ENCODE data around the gene ZBTB20.

Gene ZBTB20

GRCh38 chr3:114484919-114485318 is 662.2 kb downstream of the ZBTB20 start:
- Mint-ChIP-seq H3K27me3 (no peaks in the 10 kb centered on the region), H3K9me3 (no peaks in the 10 kb centered on the region), H3K27ac (ENCODE audit: low read depth) (no peak overlapping the region), H3K4me1 (peaks cover 14% of the 10 kb centered on the region), H3K4me3 (no peak overlapping the region), H3K36me3 (ENCODE audit: insufficient read depth) (no peaks in the 10 kb centered on the region)
- DNase-seq (ENCODE audit: low spot score in 2 of 2), result no peak
- ATAC-seq (replicated peaks; ENCODE audit: extremely low read depth, poor library complexity, severe bottlenecking), result no peak

- H3K36me3 Mint-ChIP-seq (ENCODE audit: insufficient read depth), result no peaks in the 10 kb centered on the region
- no peaks in the 10 kb centered on the region for H3K9me3 Mint-ChIP-seq
- no peak overlapping the region for H3K27ac Mint-ChIP-seq (ENCODE audit: low read depth)
These were observed 666.0 kb downstream of the ZBTB20 start for GRCh38 chr3:114481113-114481512.

GRCh38 chr3:114480442-114480841 is 666.6 kb downstream of the ZBTB20 start:
- H3K9me3 Mint-ChIP-seq, result no peaks in the 10 kb centered on the region
- H3K4me3 Mint-ChIP-seq, result no peak overlapping the region
- H3K27ac Mint-ChIP-seq (ENCODE audit: low read depth), result no peak overlapping the region
- ATAC-seq (replicated peaks; ENCODE audit: extremely low read depth, poor library complexity, severe bottlenecking) (no peak), DNase-seq (ENCODE audit: low spot score in 2 of 2) (no peak)
- peaks cover 14% of the 10 kb centered on the region for H3K4me1 Mint-ChIP-seq
- no peaks in the 10 kb centered on the region for H3K27me3 Mint-ChIP-seq
- H3K36me3 Mint-ChIP-seq (ENCODE audit: insufficient read depth), result no peaks in the 10 kb centered on the region

More at GRCh38 chr3:114481113-114481512, 666.0 kb downstream of the ZBTB20 start:
- Mint-ChIP-seq H3K4me1 (peaks cover 14% of the 10 kb centered on the region), H3K27me3 (no peaks in the 10 kb centered on the region), H3K4me3 (no peak overlapping the region)
- peak; percentile 36 for ATAC-seq (replicated peaks; ENCODE audit: extremely low read depth, poor library complexity, severe bottlenecking)
- no peak for DNase-seq (ENCODE audit: low spot score in 2 of 2)

- H3K4me1 Mint-ChIP-seq, result peaks cover 14% of the 10 kb centered on the region
- H3K27me3 Mint-ChIP-seq, result no peaks in the 10 kb centered on the region
- H3K36me3 Mint-ChIP-seq (ENCODE audit: insufficient read depth), result no peaks in the 10 kb centered on the region
- no peaks in the 10 kb centered on the region for H3K9me3 Mint-ChIP-seq
- no peak overlapping the region for H3K27ac Mint-ChIP-seq (ENCODE audit: low read depth)
- DNase-seq (ENCODE audit: low spot score in 2 of 2) (no peak), ATAC-seq (replicated peaks; ENCODE audit: extremely low read depth, poor library complexity, severe bottlenecking) (no peak)
- no peak overlapping the region for H3K4me3 Mint-ChIP-seq
These were observed 668.3 kb downstream of the ZBTB20 start for GRCh38 chr3:114478801-114479200.

- Mint-ChIP-seq H3K4me1 (peaks cover 5% of the 10 kb centered on the region), H3K27me3 (no peaks in the 10 kb centered on the region), H3K36me3 (ENCODE audit: insufficient read depth) (peaks cover 2% of the 10 kb centered on the region), H3K27ac (ENCODE audit: low read depth) (no peak overlapping the region), H3K9me3 (no peaks in the 10 kb centered on the region), H3K4me3 (no peak overlapping the region)
- DNase-seq (ENCODE audit: low spot score in 2 of 2) (no peak), ATAC-seq (replicated peaks; ENCODE audit: extremely low read depth, poor library complexity, severe bottlenecking) (no peak)
These were observed 670.6 kb downstream of the ZBTB20 start for GRCh38 chr3:114476511-114476910.

GRCh38 chr3:114471478-114471877 is 675.6 kb downstream of the ZBTB20 start:
- Mint-ChIP-seq H3K27ac (ENCODE audit: low read depth) (no peak overlapping the region), H3K4me3 (no peak overlapping the region), H3K4me1 (no peaks in the 10 kb centered on the region), H3K9me3 (no peaks in the 10 kb centered on the region), H3K27me3 (no peaks in the 10 kb centered on the region), H3K36me3 (ENCODE audit: insufficient read depth) (peaks cover 4% of the 10 kb centered on the region)
- DNase-seq (ENCODE audit: low spot score in 2 of 2) (no peak), ATAC-seq (replicated peaks; ENCODE audit: extremely low read depth, poor library complexity, severe bottlenecking) (no peak)

GRCh38 chr3:114469070-114469469 is 678.0 kb downstream of the ZBTB20 start:
- no peak for ATAC-seq (replicated peaks; ENCODE audit: extremely low read depth, poor library complexity, severe bottlenecking)
- H3K36me3 Mint-ChIP-seq (ENCODE audit: insufficient read depth), result peaks cover 6% of the 10 kb centered on the region

GRCh38 chr3:114466816-114467215 is 680.3 kb downstream of the ZBTB20 start:
- Mint-ChIP-seq H3K36me3 (ENCODE audit: insufficient read depth) (peaks cover 3% of the 10 kb centered on the region), H3K27me3 (no peaks in the 10 kb centered on the region), H3K4me3 (no peak overlapping the region), H3K27ac (ENCODE audit: low read depth) (no peak overlapping the region), H3K4me1 (no peaks in the 10 kb centered on the region), H3K9me3 (no peaks in the 10 kb centered on the region)
- no peak for ATAC-seq (replicated peaks; ENCODE audit: extremely low read depth, poor library complexity, severe bottlenecking)
- DNase-seq (ENCODE audit: low spot score in 2 of 2), result no peak

More at GRCh38 chr3:114469070-114469469, 678.0 kb downstream of the ZBTB20 start:
- Mint-ChIP-seq H3K27me3 (no peaks in the 10 kb centered on the region), H3K4me3 (no peak overlapping the region), H3K9me3 (no peaks in the 10 kb centered on the region), H3K27ac (ENCODE audit: low read depth) (no peak overlapping the region), H3K4me1 (no peaks in the 10 kb centered on the region)
- DNase-seq (ENCODE audit: low spot score in 2 of 2), result no peak

GRCh38 chr3:114466251-114466650 is 680.8 kb downstream of the ZBTB20 start:
- H3K4me3 Mint-ChIP-seq, result no peak overlapping the region
- DNase-seq (ENCODE audit: low spot score in 2 of 2) (no peak), ATAC-seq (replicated peaks; ENCODE audit: extremely low read depth, poor library complexity, severe bottlenecking) (no peak)
- H3K36me3 Mint-ChIP-seq (ENCODE audit: insufficient read depth), result peaks cover 3% of the 10 kb centered on the region
- H3K4me1 Mint-ChIP-seq, result no peaks in the 10 kb centered on the region
- no peaks in the 10 kb centered on the region for H3K9me3 Mint-ChIP-seq
- H3K27me3 Mint-ChIP-seq, result no peaks in the 10 kb centered on the region
- no peak overlapping the region for H3K27ac Mint-ChIP-seq (ENCODE audit: low read depth)

GRCh38 chr3:114464548-114464947 is 682.5 kb downstream of the ZBTB20 start:
- Mint-ChIP-seq H3K27ac (ENCODE audit: low read depth) (no peak overlapping the region), H3K36me3 (ENCODE audit: insufficient read depth) (peaks cover 1% of the 10 kb centered on the region), H3K9me3 (no peaks in the 10 kb centered on the region), H3K4me3 (no peak overlapping the region), H3K4me1 (no peaks in the 10 kb centered on the region), H3K27me3 (no peaks in the 10 kb centered on the region)
- ATAC-seq (replicated peaks; ENCODE audit: extremely low read depth, poor library complexity, severe bottlenecking) (no peak), DNase-seq (ENCODE audit: low spot score in 2 of 2) (no peak)

- no peaks in the 10 kb centered on the region for H3K27me3 Mint-ChIP-seq
- DNase-seq (ENCODE audit: low spot score in 2 of 2), result no peak
- H3K27ac Mint-ChIP-seq (ENCODE audit: low read depth), result no peak overlapping the region
- no peak for ATAC-seq (replicated peaks; ENCODE audit: extremely low read depth, poor library complexity, severe bottlenecking)
- peaks cover 1% of the 10 kb centered on the region for H3K36me3 Mint-ChIP-seq (ENCODE audit: insufficient read depth)
- no peak overlapping the region for H3K4me3 Mint-ChIP-seq
- H3K9me3 Mint-ChIP-seq, result no peaks in the 10 kb centered on the region
- H3K4me1 Mint-ChIP-seq, result no peaks in the 10 kb centered on the region
These were observed 684.3 kb downstream of the ZBTB20 start for GRCh38 chr3:114462750-114463149.

GRCh38 chr3:114460459-114460858 is 686.6 kb downstream of the ZBTB20 start:
- ATAC-seq (replicated peaks; ENCODE audit: extremely low read depth, poor library complexity, severe bottlenecking) (no peak), DNase-seq (ENCODE audit: low spot score in 2 of 2) (no peak)
- Mint-ChIP-seq H3K36me3 (ENCODE audit: insufficient read depth) (peaks cover 1% of the 10 kb centered on the region), H3K9me3 (no peaks in the 10 kb centered on the region), H3K4me3 (no peak overlapping the region), H3K4me1 (no peaks in the 10 kb centered on the region), H3K27ac (ENCODE audit: low read depth) (no peak overlapping the region), H3K27me3 (no peaks in the 10 kb centered on the region)

- DNase-seq (ENCODE audit: low spot score in 2 of 2) (no peak), ATAC-seq (replicated peaks; ENCODE audit: extremely low read depth, poor library complexity, severe bottlenecking) (no peak)
- no peaks in the 10 kb centered on the region for H3K9me3 Mint-ChIP-seq
- H3K4me3 Mint-ChIP-seq, result no peak overlapping the region
- no peaks in the 10 kb centered on the region for H3K27me3 Mint-ChIP-seq
- no peak overlapping the region for H3K27ac Mint-ChIP-seq (ENCODE audit: low read depth)
- H3K36me3 Mint-ChIP-seq (ENCODE audit: insufficient read depth), result no peaks in the 10 kb centered on the region
- H3K4me1 Mint-ChIP-seq, result no peaks in the 10 kb centered on the region
These were observed 690.3 kb downstream of the ZBTB20 start for GRCh38 chr3:114456742-114457141.

- DNase-seq (ENCODE audit: low spot score in 2 of 2), result no peak
- H3K9me3 Mint-ChIP-seq, result no peaks in the 10 kb centered on the region
- H3K4me1 Mint-ChIP-seq, result no peaks in the 10 kb centered on the region
- no peak overlapping the region for H3K4me3 Mint-ChIP-seq
- ATAC-seq (replicated peaks; ENCODE audit: extremely low read depth, poor library complexity, severe bottlenecking), result no peak
- no peak overlapping the region for H3K27ac Mint-ChIP-seq (ENCODE audit: low read depth)
- H3K36me3 Mint-ChIP-seq (ENCODE audit: insufficient read depth), result no peaks in the 10 kb centered on the region
- no peaks in the 10 kb centered on the region for H3K27me3 Mint-ChIP-seq
These were observed 691.7 kb downstream of the ZBTB20 start for GRCh38 chr3:114455432-114455831.
